Kidney (tissue), 14 donors: ENCODE data around the gene RIMBP2. TPM values are rescaled to one million over a fixed set of nuclear protein-coding genes. Genes with fewer than 3 reads are reported as not detected.

ENCODE experiments used
- DNase-seq, 5 donors: peaks; one replicate each; pipeline ENCODE4 v3.0.0-alpha.2; 2013 to 2020
- FAIRE-seq: peaks from 2 replicates; lab custom pipeline; 2012; peaks lifted over from hg19 to GRCh38; lab: Jason Lieb, UNC
- H3K27ac ChIP-seq, 2 donors: one replicate each; pipeline ENCODE4 v1.7.0; 2013; ENCODE audit warnings: low read depth in 2 of 2, low read length in 2 of 2, inconsistent platforms in 1 of 2
- H3K27me3 ChIP-seq: one replicate; pipeline ENCODE4 v1.7.1; 2013; ENCODE audit warnings: low read length, inconsistent platforms; ENCODE audit not compliant: control insufficient read depth, insufficient read depth
- H3K36me3 ChIP-seq, 3 donors: one replicate each; pipeline versions ENCODE4 v1.7.0 to v1.7.1; 2013; ENCODE audit warnings: low read length in 3 of 3, control low read depth in 1 of 3, inconsistent platforms in 1 of 3; ENCODE audit not compliant: insufficient read depth in 3 of 3, control insufficient read depth in 2 of 3
- H3K4me1 ChIP-seq, 3 donors: one replicate each; pipeline versions ENCODE4 v1.7.0 to v1.7.1; 2013; ENCODE audit warnings: low read length in 3 of 3, inconsistent platforms in 1 of 3, low read depth in 1 of 3; ENCODE audit not compliant: control insufficient read depth in 2 of 3, insufficient read depth in 2 of 3
- H3K4me3 ChIP-seq, 3 donors: one replicate each; pipeline versions ENCODE4 v1.7.0 to v1.8.1; 2013; ENCODE audit warnings: low read length in 3 of 3, control low read depth in 1 of 3, inconsistent platforms in 1 of 3
- H3K9ac ChIP-seq, 3 donors: one replicate each; pipeline versions ENCODE4 v1.7.0 to v1.7.1; 2013; ENCODE audit warnings: low read length in 3 of 3, control low read depth in 1 of 3, inconsistent platforms in 1 of 3
- H3K9me3 ChIP-seq, 3 donors: one replicate each; pipeline versions ENCODE4 v1.7.0 to v1.7.1; 2013; ENCODE audit warnings: low read length in 3 of 3, control low read depth in 1 of 3, inconsistent platforms in 1 of 3; ENCODE audit not compliant: control insufficient read depth in 2 of 3, insufficient read depth in 1 of 3
- intact Hi-C: fragments of 100-400 bp; cut with DNase I; formaldehyde crosslinking; loops from one replicate; pipeline ENCODE4 v1.11.1; 2022
- polyA plus RNA-seq: library from polyadenylated mRNA; stranded (reverse); fragments of 350-450 nt; fragmentation: Illumina TruSeq; extraction: RNeasy Lipid Tissue Mini Kit (QIAGEN cat#74804); gene quantifications from one replicate; pipeline ENCODE4 v1.2.3, GENCODE V29; 2014; ENCODE audit warnings: low read depth, low replicate concordance; ENCODE audit not compliant: insufficient read depth
- total RNA-seq: library from RNA; stranded (reverse); fragmentation: NEBNext Ultra II Directional; extraction: Animal tissue kit (Norgen Biotek cat#: 25700); gene quantifications from one replicate; pipeline ENCODE4 v1.2.1, GENCODE V29; 2021
- TF ChIP-seq, protein P1 (sequence below): IDR thresholded peaks from 3 replicates; pipeline ENCODE4 v1.5.1; 2012; ENCODE audit warnings: mild to moderate bottlenecking, moderate library complexity, borderline replicate concordance; ENCODE audit not compliant: insufficient read depth; ENCODE audit errors: extremely low read depth
- donor health status: control.
- donor health status: control.
- donor health status: control.
- donor health status: control.
- donor health status: control.
- donor health status: DM: yes; HTN: yes; CAD: no.
- donor health status: Normal renal cell carcinoma (clear cell type).

The RIMBP2 gene
- total and polyA plus RNA-seq, 2 donors from 2014 or later, result 2.8 to 51.7 TPM

- TF ChIP-seq, protein P1, sequence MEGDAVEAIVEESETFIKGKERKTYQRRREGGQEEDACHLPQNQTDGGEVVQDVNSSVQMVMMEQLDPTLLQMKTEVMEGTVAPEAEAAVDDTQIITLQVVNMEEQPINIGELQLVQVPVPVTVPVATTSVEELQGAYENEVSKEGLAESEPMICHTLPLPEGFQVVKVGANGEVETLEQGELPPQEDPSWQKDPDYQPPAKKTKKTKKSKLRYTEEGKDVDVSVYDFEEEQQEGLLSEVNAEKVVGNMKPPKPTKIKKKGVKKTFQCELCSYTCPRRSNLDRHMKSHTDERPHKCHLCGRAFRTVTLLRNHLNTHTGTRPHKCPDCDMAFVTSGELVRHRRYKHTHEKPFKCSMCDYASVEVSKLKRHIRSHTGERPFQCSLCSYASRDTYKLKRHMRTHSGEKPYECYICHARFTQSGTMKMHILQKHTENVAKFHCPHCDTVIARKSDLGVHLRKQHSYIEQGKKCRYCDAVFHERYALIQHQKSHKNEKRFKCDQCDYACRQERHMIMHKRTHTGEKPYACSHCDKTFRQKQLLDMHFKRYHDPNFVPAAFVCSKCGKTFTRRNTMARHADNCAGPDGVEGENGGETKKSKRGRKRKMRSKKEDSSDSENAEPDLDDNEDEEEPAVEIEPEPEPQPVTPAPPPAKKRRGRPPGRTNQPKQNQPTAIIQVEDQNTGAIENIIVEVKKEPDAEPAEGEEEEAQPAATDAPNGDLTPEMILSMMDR, result no peak
- FAIRE-seq (no peak), DNase-seq (no peak)
- Histone ChIP-seq H3K4me3 (no peak overlapping the region), H3K36me3 (no peaks in the 10 kb centered on the region), H3K27ac (no peak overlapping the region), H3K9ac (no peak overlapping the region), H3K27me3 (no peaks in the 10 kb centered on the region), H3K4me1 (peaks cover 0 to 2% (median 0%) of the 10 kb centered on the region in 3 donors), H3K9me3 (no peaks in the 10 kb centered on the region)
- intact Hi-C loops, result no loop called here
Measured at GRCh38 chr12:130557886-130558765, 158.0 kb downstream of the RIMBP2 start.

DNA sequence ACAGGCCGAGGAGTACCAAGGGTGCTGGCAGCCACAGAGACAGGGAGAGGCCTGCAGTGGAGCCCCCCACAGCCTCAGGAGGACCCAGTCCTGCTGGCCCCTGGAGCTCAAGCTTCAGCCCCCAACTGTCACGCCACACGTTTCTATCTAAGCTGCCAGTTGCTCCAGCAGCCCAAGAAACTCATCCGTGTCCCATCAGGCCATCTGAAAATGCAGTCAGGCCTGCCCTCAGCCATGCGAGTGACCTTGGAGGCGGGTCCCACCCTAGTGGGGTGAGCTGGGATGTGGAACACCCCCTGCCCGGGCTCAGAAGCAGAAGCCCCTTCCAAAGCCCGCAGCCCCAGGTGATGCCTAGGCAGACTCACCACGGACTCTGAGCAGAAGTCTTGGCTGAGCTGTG, 158.9 kb downstream of the RIMBP2 start:
- FAIRE-seq (no peak), DNase-seq (no peak)

DNA sequence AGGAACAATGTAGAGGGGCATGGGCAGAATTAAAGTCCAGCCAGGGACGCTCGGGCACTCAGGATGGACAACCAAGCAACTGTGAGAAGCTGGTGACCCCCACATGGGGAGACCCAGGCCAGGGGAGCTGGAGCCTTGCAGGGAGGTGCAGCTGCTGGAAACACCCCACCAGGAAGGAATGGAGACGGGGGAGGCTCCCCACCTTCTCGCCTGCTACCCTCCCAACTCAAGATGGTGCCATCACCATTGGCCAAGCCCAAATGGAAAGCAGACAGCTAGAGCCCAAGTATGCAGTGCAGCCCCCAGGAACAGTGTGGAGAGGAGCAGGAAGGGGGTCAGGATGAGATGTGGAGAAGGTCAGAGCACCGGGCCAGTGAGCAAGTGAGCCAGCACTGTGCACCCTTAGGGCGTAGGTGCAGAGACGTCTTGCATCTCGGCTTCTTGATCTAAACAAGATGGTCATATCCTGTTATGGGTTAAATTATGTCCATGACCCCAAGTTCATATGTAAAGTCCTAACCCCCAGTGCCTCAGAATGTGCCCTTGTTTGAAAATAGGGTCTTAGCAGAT, 159.5 kb downstream of the RIMBP2 start:
- no peaks in the 10 kb centered on the region for H3K27me3 ChIP-seq
- no peaks in the 10 kb centered on the region for H3K9me3 ChIP-seq
- H3K36me3 ChIP-seq, result no peaks in the 10 kb centered on the region
- no peak overlapping the region for H3K4me3 ChIP-seq
- DNase-seq, result no peak
- H3K9ac ChIP-seq, result no peak overlapping the region
- intact Hi-C loops, result no loop called here
- peaks cover 0 to 2% (median 0%) of the 10 kb centered on the region in 3 donors for H3K4me1 ChIP-seq
- TF ChIP-seq, protein P1, result no peak
- no peak for FAIRE-seq
- H3K27ac ChIP-seq, result no peak overlapping the region

More for the DNA sequence above, 158.9 kb downstream of the RIMBP2 start:
- H3K36me3 ChIP-seq, result no peaks in the 10 kb centered on the region
- H3K9ac ChIP-seq, result no peak overlapping the region
- TF ChIP-seq, protein P1, result no peak
- no peak overlapping the region for H3K27ac ChIP-seq
- no peaks in the 10 kb centered on the region for H3K9me3 ChIP-seq
- no peaks in the 10 kb centered on the region for H3K27me3 ChIP-seq
- intact Hi-C loops, result no loop called here
- H3K4me1 ChIP-seq, result peaks cover 0 to 2% (median 0%) of the 10 kb centered on the region in 3 donors
- H3K4me3 ChIP-seq, result no peak overlapping the region
